Measurements from ENCODE around the gene CMIP.
"Not testable (repeated sequence)": the region's sequence is repeated elsewhere in the genome, so short reads cannot be mapped to it uniquely, and the experiment has no call there.

CMIP gene

DNA sequence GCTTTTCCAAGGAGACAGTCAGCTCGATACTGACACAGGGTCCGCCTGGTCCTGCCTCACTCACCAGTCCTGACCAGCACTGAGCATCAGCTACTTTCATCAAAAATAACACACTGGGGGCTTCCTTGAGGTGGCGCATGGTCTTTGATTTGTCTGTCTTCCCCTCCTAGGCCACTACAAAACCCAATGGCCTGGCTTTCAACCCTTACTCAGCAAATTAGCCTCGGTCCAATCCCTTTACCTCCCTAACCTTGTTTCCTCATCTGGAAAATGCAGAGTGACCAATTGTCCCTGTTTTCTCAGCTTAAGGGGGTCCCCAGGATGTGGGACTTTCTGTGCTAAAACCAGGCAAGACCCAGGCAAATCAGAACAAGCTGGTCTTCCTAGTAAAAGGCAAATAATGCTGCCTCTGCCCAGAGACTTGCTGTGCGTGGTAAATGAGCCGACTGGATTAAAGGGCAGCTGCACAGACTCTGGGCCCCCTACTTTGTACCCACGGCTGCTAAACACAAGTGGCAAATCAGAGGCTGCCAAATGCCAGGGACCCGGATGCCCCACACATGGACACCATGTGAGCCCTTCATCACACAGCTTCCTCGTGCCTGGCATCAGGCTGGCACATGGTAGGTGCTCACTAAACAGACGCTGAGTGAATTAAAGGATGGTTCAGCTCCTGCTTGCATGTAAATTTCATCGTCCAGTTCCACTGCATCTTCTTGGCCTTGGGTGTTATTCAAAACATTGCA, 31.2 kb upstream of the CMIP start:
- no peak overlapping the region for H3K4me3 ChIP-seq (ENCODE audit: low read length)
- DNase-seq (ENCODE audit: low read depth): no peak
- TF ChIP-seq, protein P1, sequence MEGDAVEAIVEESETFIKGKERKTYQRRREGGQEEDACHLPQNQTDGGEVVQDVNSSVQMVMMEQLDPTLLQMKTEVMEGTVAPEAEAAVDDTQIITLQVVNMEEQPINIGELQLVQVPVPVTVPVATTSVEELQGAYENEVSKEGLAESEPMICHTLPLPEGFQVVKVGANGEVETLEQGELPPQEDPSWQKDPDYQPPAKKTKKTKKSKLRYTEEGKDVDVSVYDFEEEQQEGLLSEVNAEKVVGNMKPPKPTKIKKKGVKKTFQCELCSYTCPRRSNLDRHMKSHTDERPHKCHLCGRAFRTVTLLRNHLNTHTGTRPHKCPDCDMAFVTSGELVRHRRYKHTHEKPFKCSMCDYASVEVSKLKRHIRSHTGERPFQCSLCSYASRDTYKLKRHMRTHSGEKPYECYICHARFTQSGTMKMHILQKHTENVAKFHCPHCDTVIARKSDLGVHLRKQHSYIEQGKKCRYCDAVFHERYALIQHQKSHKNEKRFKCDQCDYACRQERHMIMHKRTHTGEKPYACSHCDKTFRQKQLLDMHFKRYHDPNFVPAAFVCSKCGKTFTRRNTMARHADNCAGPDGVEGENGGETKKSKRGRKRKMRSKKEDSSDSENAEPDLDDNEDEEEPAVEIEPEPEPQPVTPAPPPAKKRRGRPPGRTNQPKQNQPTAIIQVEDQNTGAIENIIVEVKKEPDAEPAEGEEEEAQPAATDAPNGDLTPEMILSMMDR (IDR thresholded peaks at IDR 0.05; ENCODE audit: insufficient read depth, low read depth, low read length, missing control alignments): no peak

DNA sequence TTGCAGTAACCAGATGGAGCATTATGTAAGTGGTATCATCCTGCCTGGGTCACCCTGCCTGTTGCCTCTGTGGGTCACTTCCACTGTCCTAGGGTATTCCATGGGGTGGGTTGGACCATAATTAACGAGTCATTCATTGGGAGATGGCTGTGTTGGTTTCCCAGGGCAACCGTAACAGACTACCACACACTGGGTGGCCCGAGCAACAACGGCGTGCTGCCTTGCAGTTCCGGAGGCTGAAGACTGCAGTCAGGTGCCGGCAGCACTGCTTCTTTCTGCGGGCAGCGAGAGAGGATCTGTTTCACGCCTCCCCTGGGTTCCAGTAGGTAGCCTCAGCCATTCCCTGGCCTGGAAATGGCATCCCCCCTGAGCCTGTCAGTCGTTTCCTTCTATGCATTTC, 28.9 kb upstream of the CMIP start:
- TF ChIP-seq, protein P1 (IDR thresholded peaks at IDR 0.05; ENCODE audit: insufficient read depth, low read depth, low read length, missing control alignments): no peak
- no peak overlapping the region for H3K4me3 ChIP-seq (ENCODE audit: low read length)
- no peak for DNase-seq (ENCODE audit: low read depth)

DNA sequence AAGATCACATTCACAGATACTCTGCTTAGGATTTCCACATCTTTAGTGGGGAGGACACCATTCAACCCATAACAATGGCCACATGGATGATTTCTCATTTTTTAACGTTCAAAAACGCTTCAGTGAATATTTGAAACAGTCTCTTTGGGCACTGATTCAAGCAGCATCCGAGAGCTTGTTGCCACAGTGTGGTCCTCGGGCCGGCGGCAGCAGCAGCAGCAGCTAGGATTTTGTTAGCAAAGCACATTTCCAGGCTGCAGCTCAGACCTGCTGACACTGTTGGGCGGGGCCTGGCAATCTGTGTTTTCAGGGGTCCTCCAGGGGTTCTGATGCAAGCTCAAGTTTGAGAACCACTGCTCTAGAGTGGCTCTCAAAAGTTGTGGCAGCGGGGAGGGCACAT, 27.9 kb upstream of the CMIP start:
- no peak overlapping the region for H3K4me3 ChIP-seq (ENCODE audit: low read length)
- no peak for DNase-seq (ENCODE audit: low read depth)
- TF ChIP-seq, protein P1 (IDR thresholded peaks at IDR 0.05; ENCODE audit: insufficient read depth, low read depth, low read length, missing control alignments): no peak

DNA sequence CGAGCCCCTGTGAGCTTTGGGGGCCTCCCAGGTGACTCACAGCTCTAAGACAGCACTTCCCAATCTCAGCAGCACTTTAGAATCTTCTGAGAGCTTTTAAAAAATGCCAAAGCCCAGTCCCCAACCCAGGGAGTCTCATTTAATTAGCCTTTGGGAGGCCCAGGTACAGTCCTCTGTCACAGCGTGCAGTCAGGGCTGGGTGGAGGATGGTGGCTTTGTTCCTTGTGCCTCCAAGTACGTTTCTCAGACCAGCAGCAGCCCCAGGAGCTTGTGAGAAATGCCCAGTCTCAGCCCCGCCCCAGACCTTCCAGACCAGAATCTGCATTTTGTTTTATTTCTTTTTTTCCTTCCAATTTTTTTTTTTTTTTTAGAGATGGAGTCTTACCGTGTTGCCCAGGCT, 27.4 kb upstream of the CMIP start:
- DNase-seq (ENCODE audit: low read depth): no peak
- TF ChIP-seq, protein P1 (IDR thresholded peaks at IDR 0.05; ENCODE audit: insufficient read depth, low read depth, low read length, missing control alignments): no peak
- H3K4me3 ChIP-seq (ENCODE audit: low read length): no peak overlapping the region

DNA sequence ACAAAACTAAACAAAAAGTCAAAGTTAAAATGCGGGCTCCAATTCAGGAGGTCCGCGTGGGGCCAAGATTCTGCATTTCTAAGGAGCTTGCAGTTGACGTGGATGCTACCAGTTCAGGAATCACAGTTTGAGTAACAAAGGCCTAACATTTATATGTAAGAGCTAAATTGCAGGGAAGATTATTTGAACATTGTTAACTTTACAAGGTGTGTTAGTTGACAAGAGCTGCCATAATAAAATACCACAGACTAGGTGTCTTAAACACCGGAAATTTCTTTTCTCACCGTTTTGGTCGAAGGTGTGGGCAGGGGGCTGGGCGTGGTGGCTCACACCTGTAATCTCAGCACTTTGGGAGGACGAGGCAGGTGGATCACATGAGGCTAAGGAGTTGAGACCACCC, 24.8 kb upstream of the CMIP start:
- DNase-seq (ENCODE audit: low read depth): no peak
- TF ChIP-seq, protein P1 (IDR thresholded peaks at IDR 0.05; ENCODE audit: insufficient read depth, low read depth, low read length, missing control alignments): no peak
- no peak overlapping the region for H3K4me3 ChIP-seq (ENCODE audit: low read length)

DNA sequence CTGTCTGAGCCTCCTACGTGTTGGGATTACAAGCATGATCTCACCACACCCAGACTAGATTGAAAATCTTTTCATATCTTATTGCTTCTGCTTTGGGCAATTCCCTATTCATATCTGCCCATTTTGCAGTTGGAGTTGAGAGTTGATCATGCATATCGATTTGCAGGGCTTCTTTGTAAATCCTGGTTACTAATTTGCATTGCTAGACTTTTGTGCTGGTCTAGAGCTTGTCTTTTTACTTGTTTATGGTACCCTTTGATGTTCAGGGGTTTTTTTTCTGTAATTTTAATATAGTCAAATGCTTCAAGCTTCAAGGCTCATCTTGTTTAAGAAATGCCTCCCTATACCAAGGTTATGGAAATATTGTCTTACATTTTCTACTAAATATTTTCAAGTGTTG, 23.5 kb upstream of the CMIP start:
- no peak overlapping the region for H3K4me3 ChIP-seq (ENCODE audit: low read length)
- no peak for DNase-seq (ENCODE audit: low read depth)
- TF ChIP-seq, protein P1 (IDR thresholded peaks at IDR 0.05; ENCODE audit: insufficient read depth, low read depth, low read length, missing control alignments): no peak

DNA sequence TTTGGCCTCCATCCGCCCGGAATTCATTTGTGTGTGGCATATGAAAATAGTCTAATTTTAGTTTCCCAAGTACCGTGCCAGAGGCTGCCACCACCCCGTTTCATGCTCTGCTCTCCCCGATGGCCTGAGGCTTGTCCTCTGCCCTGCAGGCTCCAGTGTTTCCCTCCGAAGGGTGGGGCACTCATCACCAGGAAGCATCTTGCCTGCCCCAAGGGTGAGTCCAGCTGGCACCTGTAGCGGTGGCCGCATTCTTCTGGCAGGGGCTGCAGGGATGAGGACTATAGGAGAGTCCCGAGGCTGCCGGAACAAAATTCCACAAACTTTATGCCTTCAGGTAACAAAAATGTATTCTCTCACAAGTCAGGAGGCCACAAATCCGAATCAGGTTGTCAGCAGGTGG, 23.1 kb upstream of the CMIP start:
- TF ChIP-seq, protein P1 (IDR thresholded peaks at IDR 0.05; ENCODE audit: insufficient read depth, low read depth, low read length, missing control alignments): no peak
- H3K4me3 ChIP-seq (ENCODE audit: low read length): no peak overlapping the region
- no peak for DNase-seq (ENCODE audit: low read depth)

DNA sequence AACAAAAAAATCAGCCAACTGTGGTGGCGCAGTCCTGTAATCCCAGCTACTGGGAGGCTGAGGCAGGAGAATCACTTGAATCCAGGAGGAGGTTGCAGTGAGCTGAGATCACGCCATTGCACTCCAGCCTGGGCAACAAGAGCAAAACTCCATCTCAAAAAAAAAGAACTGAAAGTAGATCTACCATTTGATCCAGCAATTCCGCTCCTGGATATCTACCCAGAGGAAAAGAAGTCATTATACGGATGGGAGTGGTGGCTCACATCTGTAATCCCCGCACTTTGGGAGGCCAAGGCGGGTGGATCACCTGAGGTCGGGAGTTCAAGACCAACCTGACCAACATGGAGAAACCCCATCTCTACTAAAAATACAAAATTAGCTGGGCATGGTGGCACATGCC, 22.5 kb upstream of the CMIP start:
- not testable (repeated sequence) for DNase-seq (ENCODE audit: low read depth); H3K4me3 ChIP-seq (ENCODE audit: low read length)
